ENCODE data around the gene GPR156.

GRCh38 chr3:120281261-120281660, 3.8 kb downstream of the GPR156 start:
- TF ChIP-seq POLR2A (IDR thresholded peaks at IDR 0.05; ENCODE audit: low read depth, low read length), result no peak
- TF ChIP-seq TAF1 (IDR thresholded peaks at IDR 0.05; ENCODE audit: low read depth, low read length), result no peak
- no peak for TF ChIP-seq POLR2AphosphoS5 (IDR thresholded peaks at IDR 0.05; ENCODE audit: low read depth, low read length)
- no peak for TF ChIP-seq SPI1 (IDR thresholded peaks at IDR 0.05; ENCODE audit: low read depth, low read length)
- no peak for TF ChIP-seq POU2F2 (IDR thresholded peaks at IDR 0.05; ENCODE audit: low read depth, low read length)
- TF ChIP-seq PAX5 (IDR thresholded peaks at IDR 0.05; ENCODE audit: insufficient read depth, low read length, severe bottlenecking), result no peak
